ENCODE data around the gene MUSTN1. TPM values are rescaled to one million over a fixed set of nuclear protein-coding genes. Genes with fewer than 3 reads are reported as not detected.
A peak's percentile ranks its signal among the peaks of the same experiment; 100 is the strongest.

The MUSTN1 gene
- total and polyA plus RNA-seq, 2 of the 13 experiments (the other 11 are each of a cell fraction or from before 2014, with no cell fraction given): 0.84 to 1.4 TPM

- 0 out of 2 replicates have a peak, but pooled peaks have one; percentile 29 for TF ChIP-seq RERE (CRISPR knock-in tag; IDR thresholded peaks at IDR 0.05; ENCODE audit: low read depth)
- no peak for TF ChIP-seq ELK4 (CRISPR knock-in tag; IDR thresholded peaks at IDR 0.05; ENCODE audit: borderline replicate concordance)
- no peak for TF ChIP-seq ZUFSP (CRISPR knock-in tag; IDR thresholded peaks at IDR 0.05; ENCODE audit: borderline replicate concordance)
- no peak for TF ChIP-seq ZNF619 (CRISPR knock-in tag; IDR thresholded peaks at IDR 0.05)
- no peak for TF ChIP-seq ZNF704 (CRISPR knock-in tag; IDR thresholded peaks at IDR 0.05; ENCODE audit: borderline replicate concordance)
- TF ChIP-seq TCF7L2 (IDR thresholded peaks at IDR 0.05; ENCODE audit: low read depth, low read length): no peak
- TF ChIP-seq DPF2 (CRISPR knock-in tag; IDR thresholded peaks at IDR 0.05; ENCODE audit: borderline replicate concordance, low read depth): peak; percentile 72; the same call in 1 of the 2 replicates
- TF ChIP-seq ZNF615 (CRISPR knock-in tag; IDR thresholded peaks at IDR 0.05; ENCODE audit: borderline replicate concordance): no peak
- no peak for TF ChIP-seq SIN3B (IDR thresholded peaks at IDR 0.05; ENCODE audit: low read length)
- no peak for TF ChIP-seq TOE1 (CRISPR knock-in tag; IDR thresholded peaks at IDR 0.05)
- peak in 1 of 2 experiments; percentile 88; a peak in 2 of 4 replicates for TF ChIP-seq EP300 (IDR thresholded peaks at IDR 0.05; ENCODE audit: low read depth in 2 of 2, low read length in 2 of 2)
- TF ChIP-seq EP300 (CRISPR knock-in tag; IDR thresholded peaks at IDR 0.05; ENCODE audit: borderline replicate concordance): peak; percentile 68; the same call in 1 of the 2 replicates
- TF ChIP-seq ZNF207 (IDR thresholded peaks at IDR 0.05; ENCODE audit: borderline replicate concordance): no peak
- no peak for TF ChIP-seq ZNF839 (CRISPR knock-in tag; IDR thresholded peaks at IDR 0.05; ENCODE audit: borderline replicate concordance)
- no peak; the same call in 1 of the 2 replicates for TF ChIP-seq ZNF746 (CRISPR knock-in tag; IDR thresholded peaks at IDR 0.05)
- TF ChIP-seq ZFP36 (IDR thresholded peaks at IDR 0.05; ENCODE audit: borderline replicate concordance, low read depth, low read length, partially characterized antibody): no peak
- TF ChIP-seq FOXA3 (CRISPR knock-in tag; IDR thresholded peaks at IDR 0.05): peak; percentile 84
Measured at GRCh38 chr3:52795298-52795900, 39.4 kb downstream of the MUSTN1 start (continued).
